GM12875 (cell line): Measurements from ENCODE around the gene ZNF135.

Source experiments
- H3K4me3 ChIP-seq: one replicate; pipeline ENCODE4 v1.5.1; 2011; ENCODE audit warnings: low read depth, low read length, control low read depth
- TF ChIP-seq, protein P1 (sequence below): IDR thresholded peaks from 2 replicates; pipeline ENCODE4 v1.5.1; 2011; ENCODE audit warnings: low read depth, mild to moderate bottlenecking, control low read depth, inconsistent platforms, low read length, moderate library complexity, borderline replicate concordance; ENCODE audit not compliant: insufficient read depth

The ZNF135 gene

DNA sequence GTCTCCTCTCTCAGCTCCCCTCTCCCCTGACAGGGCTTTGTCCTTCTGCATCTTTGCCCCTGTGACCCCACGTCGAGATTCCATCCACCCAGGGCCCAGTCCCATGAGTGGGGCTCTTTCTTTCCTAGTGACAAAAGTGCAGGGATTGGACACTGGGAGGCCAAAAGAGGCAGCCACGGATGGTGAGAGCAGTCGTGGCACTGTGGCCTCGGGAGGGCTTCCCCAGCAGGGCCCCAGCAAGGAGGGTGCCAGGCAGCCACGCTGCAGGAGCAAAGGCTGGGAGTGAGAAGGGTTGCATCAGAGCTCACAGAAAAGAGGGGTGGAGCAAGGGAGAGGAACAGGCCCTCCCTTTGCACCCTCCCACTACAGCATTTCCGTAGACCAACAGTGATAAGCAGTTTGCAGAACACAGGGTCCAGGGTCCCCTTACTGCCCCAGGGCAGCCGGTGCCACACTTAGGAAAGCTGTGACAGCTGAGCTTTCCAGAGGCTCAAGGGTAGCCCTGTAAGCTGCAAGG lies 20.3 kb upstream of the ZNF135 start:
- TF ChIP-seq, protein P1, sequence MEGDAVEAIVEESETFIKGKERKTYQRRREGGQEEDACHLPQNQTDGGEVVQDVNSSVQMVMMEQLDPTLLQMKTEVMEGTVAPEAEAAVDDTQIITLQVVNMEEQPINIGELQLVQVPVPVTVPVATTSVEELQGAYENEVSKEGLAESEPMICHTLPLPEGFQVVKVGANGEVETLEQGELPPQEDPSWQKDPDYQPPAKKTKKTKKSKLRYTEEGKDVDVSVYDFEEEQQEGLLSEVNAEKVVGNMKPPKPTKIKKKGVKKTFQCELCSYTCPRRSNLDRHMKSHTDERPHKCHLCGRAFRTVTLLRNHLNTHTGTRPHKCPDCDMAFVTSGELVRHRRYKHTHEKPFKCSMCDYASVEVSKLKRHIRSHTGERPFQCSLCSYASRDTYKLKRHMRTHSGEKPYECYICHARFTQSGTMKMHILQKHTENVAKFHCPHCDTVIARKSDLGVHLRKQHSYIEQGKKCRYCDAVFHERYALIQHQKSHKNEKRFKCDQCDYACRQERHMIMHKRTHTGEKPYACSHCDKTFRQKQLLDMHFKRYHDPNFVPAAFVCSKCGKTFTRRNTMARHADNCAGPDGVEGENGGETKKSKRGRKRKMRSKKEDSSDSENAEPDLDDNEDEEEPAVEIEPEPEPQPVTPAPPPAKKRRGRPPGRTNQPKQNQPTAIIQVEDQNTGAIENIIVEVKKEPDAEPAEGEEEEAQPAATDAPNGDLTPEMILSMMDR = no peak
- H3K4me3 ChIP-seq = no peak overlapping the region

DNA sequence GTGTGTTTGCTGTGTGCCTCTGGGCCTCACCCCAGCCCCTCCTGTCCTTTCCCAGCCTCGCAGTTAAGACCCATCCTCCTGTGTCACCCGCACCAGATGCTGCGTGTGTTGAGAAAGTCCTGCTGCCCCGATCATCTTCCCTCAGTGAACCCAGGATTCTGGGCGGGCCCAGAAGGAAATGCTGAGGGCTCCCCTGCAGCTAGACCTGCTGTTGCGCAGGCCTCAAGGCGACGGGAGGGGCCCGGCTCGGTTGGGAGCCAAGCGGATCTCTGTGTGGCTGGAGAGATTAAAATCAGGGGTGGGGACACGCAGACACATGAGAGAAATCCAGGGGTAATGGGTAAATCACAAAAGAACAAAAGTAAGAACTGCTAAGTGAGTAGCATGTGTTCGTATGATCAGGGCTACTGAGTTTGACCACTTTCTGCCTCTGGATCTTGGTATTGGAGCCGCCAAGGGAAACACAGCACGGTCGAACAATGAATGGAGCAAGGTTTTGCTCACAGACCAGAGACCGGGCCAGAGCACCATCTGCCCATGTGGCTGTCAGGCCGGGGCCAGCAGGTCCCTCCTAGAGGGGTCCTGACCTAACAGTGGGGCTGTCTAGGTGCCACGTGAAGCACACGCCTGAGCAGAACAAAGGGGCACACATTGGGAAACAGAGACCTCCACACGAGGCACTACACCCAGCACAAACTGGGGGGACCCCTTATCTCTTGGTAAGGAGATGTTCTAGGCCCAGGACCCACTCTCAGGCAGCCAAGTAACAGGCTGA lies 18.1 kb upstream of the ZNF135 start:
- TF ChIP-seq, protein P1 = no peak
- no peak overlapping the region for H3K4me3 ChIP-seq

DNA sequence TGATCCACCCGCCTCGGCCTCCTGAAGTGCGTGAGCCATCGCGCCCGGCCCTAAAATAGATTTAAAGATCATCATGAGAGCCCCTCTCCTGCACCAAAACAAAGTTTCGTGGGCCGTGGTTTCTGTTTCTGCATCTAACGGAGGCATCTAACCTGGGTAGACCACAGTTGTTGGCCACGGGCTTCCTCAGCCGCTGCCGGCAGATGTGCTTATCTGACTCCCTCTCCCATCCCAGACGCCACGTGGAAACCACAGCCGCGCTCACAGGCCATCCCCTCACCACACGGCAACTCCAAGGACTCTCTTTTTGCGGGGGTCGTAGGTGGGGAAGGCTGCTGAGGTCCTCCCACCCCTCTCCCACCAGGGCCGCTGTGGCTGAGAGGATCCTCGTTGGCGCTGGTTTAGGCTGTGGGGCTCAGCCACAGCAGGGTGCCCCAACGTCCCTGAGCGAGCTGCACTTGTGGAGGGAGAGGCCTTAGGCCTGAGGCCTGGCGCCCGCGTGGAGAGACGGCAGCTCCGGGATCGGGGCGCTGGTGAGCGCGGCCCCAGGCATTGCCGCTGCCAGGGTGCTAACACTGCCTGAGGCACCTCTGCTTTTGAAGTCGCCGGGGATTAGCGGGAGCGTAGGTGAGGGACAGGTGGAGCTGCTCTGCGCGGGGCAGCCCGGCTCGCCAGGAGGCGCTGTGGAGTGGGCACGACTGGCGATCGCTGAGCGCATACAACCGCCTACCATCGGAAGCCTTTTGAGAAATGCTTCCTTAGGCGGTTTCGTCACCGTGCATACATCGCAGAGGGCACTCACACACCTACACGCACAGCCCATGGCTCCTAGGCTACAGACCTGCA lies 16.4 kb upstream of the ZNF135 start:
- H3K4me3 ChIP-seq = no peak overlapping the region
- TF ChIP-seq, protein P1 = no peak

- TF ChIP-seq, protein P1 = no peak
- H3K4me3 ChIP-seq = no peak overlapping the region
Measured at GRCh38 chr19:58044391-58044790, 14.7 kb upstream of the ZNF135 start.

GRCh38 chr19:58044886-58045285 lies 14.2 kb upstream of the ZNF135 start:
- TF ChIP-seq, protein P1 = no peak
- H3K4me3 ChIP-seq = no peak overlapping the region

DNA sequence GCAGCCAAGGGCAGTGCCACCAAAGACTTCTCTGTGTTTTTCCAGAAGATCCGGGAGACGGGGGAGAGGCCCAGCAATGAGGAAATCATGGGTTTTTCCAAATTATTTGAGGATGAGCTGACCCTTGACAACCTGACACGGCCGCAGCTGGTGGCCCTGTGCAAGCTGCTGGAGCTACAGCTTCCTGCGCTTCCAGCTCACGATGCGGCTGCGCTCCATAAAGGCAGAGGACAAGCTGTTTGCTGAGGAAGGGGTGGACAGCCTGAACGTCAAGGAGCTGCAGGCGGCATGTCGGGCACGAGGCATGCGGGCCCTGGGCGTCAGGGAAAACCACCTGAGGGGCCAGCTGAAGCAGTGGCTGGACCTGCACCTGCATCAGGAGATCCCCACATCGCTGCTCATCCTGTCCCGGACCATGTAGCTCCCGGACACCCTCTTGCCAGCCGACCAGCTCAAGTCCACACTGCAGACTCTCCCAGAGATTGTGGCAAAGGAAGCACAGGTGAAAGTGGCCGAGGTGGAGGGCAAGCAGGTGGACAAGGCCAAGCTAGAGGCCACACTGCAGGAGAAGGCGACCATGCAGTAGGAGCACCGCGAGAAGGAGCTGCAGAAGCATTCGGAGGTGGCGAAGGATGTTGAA lies 13.6 kb upstream of the ZNF135 start:
- TF ChIP-seq, protein P1 = no peak
- no peak overlapping the region for H3K4me3 ChIP-seq

- TF ChIP-seq, protein P1 = no peak
- H3K4me3 ChIP-seq = no peak overlapping the region
Measured at GRCh38 chr19:58046856-58047255, 12.2 kb upstream of the ZNF135 start.
